GM19328 (cell line): ENCODE data around the gene DMBT1.

Source experiments
- ATAC-seq: cut with Tn5 transposase; IDR thresholded peaks from one replicate; pipeline ENCODE4 v1.9.1; 2021; ENCODE audit warnings: mild to moderate bottlenecking, moderate library complexity; ENCODE audit not compliant: unreplicated experiment

DMBT1 gene

DNA sequence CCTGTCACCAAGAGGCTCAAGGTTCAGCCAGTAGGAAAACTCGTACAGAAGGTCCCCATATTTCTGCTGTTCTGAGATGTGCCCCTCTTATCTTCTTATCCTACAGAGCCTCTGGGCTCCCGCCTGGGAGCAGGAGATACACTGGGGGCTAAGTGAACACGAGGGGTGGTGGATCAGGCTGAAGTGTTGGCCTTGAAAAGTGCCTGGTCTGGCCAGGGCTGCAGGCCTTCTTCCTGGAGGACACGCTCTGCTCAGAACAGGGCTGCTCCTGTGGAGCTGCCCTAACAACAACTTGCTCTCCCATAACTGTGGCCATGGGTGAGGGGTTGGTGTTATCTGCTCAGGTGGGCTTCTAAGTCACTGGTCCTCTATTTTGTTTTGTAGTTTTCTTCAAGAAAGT, 105.4 kb downstream of the DMBT1 start:
- no peak for ATAC-seq

DNA sequence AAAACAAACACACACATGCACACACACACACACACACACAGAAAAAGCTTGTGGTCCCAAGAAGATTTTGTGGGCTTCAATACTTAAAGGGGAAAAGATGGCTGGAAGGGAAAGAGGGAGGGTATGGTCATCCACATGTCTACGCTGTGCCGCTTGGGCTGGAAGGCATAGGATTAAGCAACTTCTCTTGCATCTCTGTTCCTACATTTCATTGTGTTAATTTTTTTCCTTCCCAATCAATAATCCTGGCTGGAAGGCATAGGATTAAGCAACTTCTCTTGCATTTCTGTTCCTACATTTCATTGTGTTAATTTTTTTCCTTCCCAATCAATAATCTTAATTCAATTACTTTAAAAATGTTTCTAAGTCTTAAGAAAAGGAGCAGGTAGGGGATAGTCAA, 108.5 kb downstream of the DMBT1 start:
- ATAC-seq: no peak

DNA sequence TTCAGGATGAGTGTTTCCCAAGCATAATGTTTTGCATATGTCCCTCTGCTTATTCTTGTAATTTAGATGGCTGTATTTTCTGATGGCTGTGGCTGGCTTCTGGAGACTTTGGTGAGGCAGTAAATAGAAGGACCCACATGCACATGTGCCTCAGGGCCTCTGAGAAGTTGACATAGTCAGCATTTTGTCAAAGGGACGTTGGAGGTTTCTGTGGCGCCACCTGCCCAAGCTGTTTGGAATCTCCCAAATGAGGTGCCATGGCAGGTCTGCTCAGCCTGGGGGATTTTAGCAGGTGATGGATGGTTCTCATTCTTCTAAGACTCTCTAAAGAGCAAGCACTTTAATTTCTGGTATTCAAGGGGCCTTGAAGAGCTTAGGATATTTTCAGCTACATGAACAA, 109.3 kb downstream of the DMBT1 start:
- no peak for ATAC-seq

DNA sequence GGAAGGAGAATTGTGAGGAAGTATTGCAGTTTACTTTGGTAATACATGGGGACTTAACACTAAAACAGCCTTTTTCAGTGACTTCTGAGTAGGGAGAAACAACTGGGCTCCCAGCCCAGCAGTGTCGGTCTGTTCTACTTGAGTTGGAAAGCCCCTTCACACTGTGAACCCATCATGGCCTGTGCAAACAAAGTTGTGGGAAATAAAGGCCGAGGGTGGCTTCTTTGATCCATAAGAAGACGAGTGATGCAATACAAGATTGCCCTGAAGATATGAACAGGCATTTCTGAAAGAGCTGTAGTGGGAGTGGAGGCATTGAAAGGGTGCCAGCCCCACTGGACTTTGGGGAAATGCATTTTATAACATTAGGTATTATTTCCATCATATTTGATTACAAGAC, 110.8 kb downstream of the DMBT1 start:
- ATAC-seq: no peak

DNA sequence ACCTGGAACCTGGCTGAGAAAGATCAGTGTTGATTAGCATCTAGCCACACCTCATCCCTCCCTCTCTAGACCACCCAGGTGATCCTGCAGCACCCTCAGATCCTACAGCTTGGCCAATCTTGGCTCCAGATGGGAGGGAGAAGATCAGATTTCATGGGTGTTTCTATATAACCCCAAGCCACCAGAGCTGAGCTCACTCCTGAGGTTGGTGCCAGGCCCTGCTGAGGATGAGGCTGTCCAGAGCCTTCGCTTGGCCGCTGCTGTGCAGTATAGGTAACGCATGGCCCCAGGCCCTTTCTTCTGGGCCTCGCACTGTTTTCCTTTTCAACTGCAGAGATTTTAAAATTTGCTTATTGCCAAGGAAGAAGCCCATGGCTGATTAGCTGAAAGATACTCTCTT, 112.1 kb downstream of the DMBT1 start:
- no peak for ATAC-seq

DNA sequence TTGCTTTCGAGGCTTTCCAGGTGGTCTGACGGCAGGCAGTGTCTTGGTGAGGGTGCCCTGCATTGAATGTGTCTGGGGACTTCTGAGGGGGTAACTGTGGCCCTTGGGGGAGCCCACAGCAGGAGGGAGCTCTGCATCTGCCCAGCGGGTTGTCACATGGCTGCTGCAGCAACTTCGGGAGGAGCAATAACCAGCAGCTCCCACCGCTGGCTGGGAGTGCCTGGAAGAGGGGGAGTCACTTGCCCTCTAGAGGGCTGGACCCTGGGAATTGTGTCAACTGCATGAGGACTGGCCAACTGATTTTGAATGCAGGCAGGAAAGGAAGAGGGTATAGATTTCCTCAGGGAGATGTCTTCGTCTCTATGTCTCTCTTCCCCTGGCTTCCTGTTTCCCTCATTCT, 112.7 kb downstream of the DMBT1 start:
- no peak for ATAC-seq

DNA sequence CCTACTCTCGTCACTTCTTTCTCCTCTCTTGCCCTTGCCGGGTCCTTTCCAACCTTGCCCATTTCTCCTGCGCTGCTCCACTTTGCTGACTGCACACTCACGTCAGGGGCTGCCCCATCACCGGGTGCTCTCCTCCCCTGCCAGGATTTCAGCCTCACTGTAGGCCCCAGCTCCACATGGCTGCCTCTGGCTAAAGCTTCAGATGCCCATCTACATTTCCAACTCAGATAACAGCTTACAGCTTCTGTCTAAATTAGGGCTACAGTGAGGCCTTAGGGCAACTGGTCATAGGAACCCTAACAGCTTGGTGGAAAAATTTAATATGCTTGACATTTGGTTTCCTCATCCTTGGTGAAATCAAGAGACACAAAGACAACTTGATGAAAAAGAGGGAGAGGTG, 113.2 kb downstream of the DMBT1 start:
- ATAC-seq: no peak

DNA sequence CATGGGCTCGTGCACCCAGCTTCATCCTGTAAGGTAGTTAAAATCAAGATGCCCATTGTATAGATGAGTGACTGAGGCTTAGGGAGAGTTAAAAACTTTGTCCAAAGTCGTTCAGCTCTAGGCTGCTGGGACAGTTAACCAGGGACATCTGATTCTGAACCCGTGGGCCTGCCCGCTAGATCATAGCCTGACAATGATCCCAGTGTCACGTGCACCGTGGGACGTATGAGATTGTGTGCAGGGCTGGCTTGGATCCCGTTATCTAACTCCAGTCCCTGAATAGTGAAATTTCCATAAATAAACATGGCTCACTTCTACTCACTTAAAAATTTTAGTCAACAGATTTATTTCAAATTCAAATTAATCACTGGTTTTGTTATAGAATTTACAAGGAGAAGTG, 114.2 kb downstream of the DMBT1 start:
- ATAC-seq: no peak

DNA sequence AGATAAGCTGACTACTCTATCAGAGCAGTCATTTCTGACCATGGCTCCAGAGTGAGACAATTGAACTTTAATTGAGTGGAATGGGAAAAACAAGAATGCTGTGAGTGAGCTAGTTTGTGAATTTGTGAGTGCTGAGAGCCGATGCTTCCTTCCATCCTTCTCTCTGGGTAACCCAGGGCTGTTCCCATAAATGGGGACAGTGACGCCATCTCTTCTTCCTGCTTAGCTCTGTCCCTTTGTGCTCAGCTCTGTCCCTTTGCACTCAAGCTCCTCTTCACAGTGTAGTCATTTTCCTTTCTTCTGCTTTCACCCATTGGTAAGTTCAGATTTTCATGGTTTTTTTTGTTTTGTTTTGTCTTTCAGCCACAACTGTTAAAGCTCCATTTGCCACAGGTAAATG, 114.7 kb downstream of the DMBT1 start:
- no peak for ATAC-seq

DNA sequence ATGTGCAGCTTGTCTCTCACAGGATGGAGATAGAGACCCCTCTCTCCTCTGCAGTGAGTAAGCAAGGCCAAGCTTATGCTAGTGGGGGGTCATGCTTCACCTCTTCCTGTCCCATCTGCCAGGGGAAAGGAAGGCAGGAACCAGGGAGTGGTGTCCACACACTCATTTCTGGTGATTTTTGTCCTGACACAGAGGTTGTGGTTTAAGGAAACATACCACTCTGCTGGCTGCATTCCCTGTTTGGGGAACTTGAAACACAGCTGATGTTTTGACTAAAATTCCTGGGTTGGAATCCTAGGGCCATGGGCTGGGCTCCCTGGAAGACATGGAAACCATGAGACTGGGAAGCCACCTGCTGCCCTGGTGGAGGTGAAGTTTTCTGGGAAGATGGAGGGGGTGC, 117.7 kb downstream of the DMBT1 start:
- no peak for ATAC-seq

DNA sequence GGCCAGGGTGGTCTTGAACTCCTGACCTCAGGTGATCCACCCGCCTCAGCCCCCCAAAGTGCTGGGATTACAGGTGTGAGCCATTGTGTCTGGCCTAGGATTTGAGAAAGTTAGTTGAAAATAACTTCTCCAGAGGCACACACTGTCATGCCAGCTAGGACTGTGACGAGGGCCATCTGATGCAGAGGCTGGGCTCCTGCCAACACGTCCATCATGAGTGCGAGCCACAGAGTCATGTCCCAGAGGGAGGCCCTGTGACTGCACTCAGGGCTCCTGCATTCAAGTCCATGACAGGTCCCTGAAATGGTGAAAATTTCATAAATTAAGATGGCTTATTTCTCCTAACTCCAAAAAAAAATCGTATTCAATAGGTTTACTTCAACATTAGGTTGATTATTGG, 122.0 kb downstream of the DMBT1 start:
- ATAC-seq: no peak

DNA sequence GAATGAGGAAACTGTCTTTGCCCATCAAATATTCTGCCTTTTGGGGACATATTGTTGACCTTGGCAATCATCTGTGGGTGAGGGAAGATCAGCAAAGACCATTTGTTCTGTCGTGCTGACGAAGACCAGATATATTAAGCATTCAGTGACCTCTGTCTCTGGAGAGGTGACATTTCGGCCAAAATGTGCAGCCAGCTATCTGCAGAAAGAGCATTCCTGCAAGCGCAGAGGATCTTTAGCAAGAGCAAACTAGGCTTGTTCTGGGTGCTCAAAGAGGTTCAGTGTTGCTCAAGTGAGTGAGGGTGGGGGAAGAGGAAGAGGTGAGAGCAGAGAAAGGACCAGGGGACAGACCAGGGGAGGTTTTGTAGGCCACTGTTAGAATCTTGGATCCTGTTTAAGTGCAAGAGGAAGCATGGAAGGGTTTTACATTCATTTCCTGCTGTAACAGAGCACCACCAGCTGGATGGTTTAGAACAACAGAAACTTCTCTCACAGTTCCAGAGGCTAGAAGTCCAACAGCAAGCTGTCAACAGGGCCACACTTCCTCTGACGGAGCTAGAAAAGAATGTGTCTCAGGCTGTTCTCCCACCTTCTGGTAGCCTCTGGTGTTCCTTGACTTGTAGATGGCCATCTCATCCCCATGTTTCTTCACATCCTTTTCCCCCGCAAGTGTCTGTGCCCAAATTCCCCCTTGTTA, 127.9 kb downstream of the DMBT1 start:
- ATAC-seq: no peak

DNA sequence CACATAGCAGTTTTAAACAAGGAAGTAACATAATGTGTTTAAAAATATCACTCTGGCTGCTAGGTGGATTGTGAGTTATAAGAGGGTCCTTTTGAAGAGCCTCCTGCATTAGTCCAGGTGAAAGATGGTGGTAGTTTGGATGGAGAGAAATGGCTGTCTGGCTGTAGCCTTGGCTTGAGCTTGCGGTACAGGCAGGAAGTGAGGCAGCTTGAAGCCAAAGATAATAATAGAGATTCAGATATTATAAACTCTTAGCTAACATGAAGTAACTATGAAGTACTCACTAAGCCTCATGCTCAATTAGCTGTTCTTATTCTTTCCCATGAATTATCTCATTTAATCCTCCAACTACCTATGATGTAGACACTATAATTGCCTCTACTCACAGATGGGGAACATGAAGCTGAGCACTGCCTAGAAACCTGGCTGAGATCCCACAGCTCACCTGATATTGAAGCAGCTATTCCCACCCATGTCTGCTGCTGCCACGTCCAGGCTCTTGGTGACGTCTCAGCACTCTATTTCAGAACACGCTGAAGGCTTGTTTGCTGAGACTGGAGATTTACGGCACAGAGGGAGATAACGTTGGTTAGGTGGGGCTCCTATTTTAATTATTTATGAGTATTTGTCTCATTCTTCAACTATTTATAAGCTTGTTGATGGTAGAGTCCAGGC, 128.7 kb downstream of the DMBT1 start:
- no peak for ATAC-seq

DNA sequence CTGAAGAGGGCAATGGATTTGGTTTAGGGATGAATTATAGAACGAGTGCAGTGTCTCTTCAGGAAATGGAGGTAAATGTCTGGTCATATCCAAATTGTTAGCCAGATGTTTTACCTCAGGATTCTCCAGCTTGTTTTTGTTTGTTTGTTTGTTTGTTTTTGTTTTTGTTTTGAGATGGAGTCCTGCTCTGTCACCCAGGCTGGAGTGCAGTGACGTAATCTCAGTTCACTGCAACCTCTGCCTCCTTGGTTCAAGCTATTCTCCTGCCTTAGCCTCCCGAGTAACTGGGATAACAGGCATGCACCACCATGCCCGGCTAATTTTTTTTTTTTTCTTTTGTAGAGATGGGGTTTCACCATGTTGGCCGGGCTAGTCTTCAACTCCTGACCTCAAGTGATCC, 132.2 kb downstream of the DMBT1 start:
- no peak for ATAC-seq
